ENCODE results near the gene CELA2B. TPM values are rescaled to one million over a fixed set of nuclear protein-coding genes. Genes with fewer than 3 reads are reported as not detected.

CELA2B gene
- total and polyA plus RNA-seq, 2 of the 8 experiments (the other 6 are each of a cell fraction or from before 2014, with no cell fraction given): not detected

GRCh38 chr1:15506831-15507230 is 30.9 kb downstream of the CELA2B start:
- Histone ChIP-seq H2BK120ac (replicated peaks; ENCODE audit: low read depth, low read length) (peak overlapping the region; percentile 6), H3K79me2 (ENCODE audit: control insufficient read depth in 1 of 2, insufficient read depth in 2 of 2, low read length in 2 of 2) (peaks cover 0 to 4% of the 10 kb centered on the region in 2 experiments; a peak in 1 of 4 replicates), H2BK12ac (ENCODE audit: low read depth, low read length) (peak overlapping the region; percentile 68; the same call in 1 of the 2 replicates), H3K4ac (replicated peaks; ENCODE audit: insufficient read length, low read depth, low read length) (peak overlapping the region; percentile 76), H3K23ac (ENCODE audit: insufficient read length) (no peak overlapping the region), H2AFZ (ENCODE audit: low read length) (no peak overlapping the region), H3K56ac (replicated peaks; ENCODE audit: insufficient read length, low read depth, low read length) (no peak overlapping the region), H3K4me3 (ENCODE audit: extremely low read depth in 1 of 4, insufficient read depth in 2 of 4, low read depth in 3 of 4, low read length in 4 of 4) (no peak overlapping the region), H2BK5ac (ENCODE audit: low read depth, low read length) (peak overlapping the region; percentile 75; the same call in 1 of the 2 replicates), H3K36me3 (ENCODE audit: control insufficient read depth in 2 of 4, insufficient read depth in 4 of 4, low read length in 3 of 4) (peaks cover 0 to 4% (median 2%) of the 10 kb centered on the region in 4 experiments; a peak in 3 of 8 replicates), H2AK5ac (ENCODE audit: low read depth, low read length) (peak overlapping the region; percentile 28; the same call in 1 of the 2 replicates), H3K9me3 (ENCODE audit: insufficient read depth in 2 of 2, low read depth in 1 of 2, low read length in 1 of 2) (no peaks in the 10 kb centered on the region), H2BK15ac (ENCODE audit: low read length) (0 out of 2 replicates have a peak overlapping the region, but pooled peaks have one; percentile 29), H3K14ac (ENCODE audit: insufficient read length) (no peak overlapping the region), H4K5ac (ENCODE audit: insufficient read length, low read depth, low read length) (no peak overlapping the region), H3K9ac (replicated peaks in 1 of 4; ENCODE audit: extremely low read depth in 1 of 4, low read depth in 3 of 4, low read length in 3 of 4) (no peak overlapping the region), H3K27me3 (replicated peaks in 1 of 4; ENCODE audit: control insufficient read depth in 3 of 4, extremely low read depth in 1 of 4, insufficient read depth in 3 of 4, low read length in 3 of 4) (no peaks in the 10 kb centered on the region), H3K23me2 (ENCODE audit: low read depth, low read length) (no peaks in the 10 kb centered on the region), H2BK20ac (ENCODE audit: low read length) (0 out of 2 replicates have a peak overlapping the region, but pooled peaks have one; percentile 72), H3K18ac (ENCODE audit: extremely low read depth, low read length) (peak overlapping the region; percentile 48; the same call in 1 of the 2 replicates), H3K79me1 (ENCODE audit: low read depth, low read length) (no peaks in the 10 kb centered on the region; the same call in 1 of the 2 replicates), H3K27ac (ENCODE audit: low read depth, low read length) (no peak overlapping the region), H4K20me1 (replicated peaks in 1 of 2; ENCODE audit: control insufficient read depth in 1 of 2, insufficient read depth in 2 of 2, low read length in 2 of 2) (no peaks in the 10 kb centered on the region), H3K4me1 (replicated peaks in 1 of 4; ENCODE audit: control insufficient read depth in 3 of 4, insufficient read depth in 4 of 4, low read length in 3 of 4) (peaks cover 13 to 31% (median 23%) of the 10 kb centered on the region in 4 experiments), H4K8ac (ENCODE audit: extremely low read depth, insufficient read depth, low read length) (no peak overlapping the region), H3K4me2 (ENCODE audit: insufficient read depth in 1 of 2, low read depth in 2 of 2, low read length in 2 of 2) (0 out of 4 replicates have a peak overlapping the region, but pooled peaks of 1 of the 2 experiments have one; percentile 41), H4K91ac (replicated peaks; ENCODE audit: insufficient read length, low read length) (no peak overlapping the region)
- ChIA-PET CTCF (ENCODE audit: partially characterized antibody) (no interaction called here), POLR2A (ENCODE audit: partially characterized antibody) (no interaction called here)
- DNase-seq (ENCODE audit: low read depth in 1 of 2, low spot score in 2 of 2): no peak
- 89% methylated on average over 16 of the region's 17 CpGs; no CpG with 5 or more reads in 1 of the 2 experiments for WGBS, 2 experiments (ENCODE audit: extremely low coverage in 1 of 2, insufficient coverage in 1 of 2, insufficient read length in 1 of 2, insufficient replicate concordance in 2 of 2, low coverage in 1 of 2, low lambda C conversion rate in 2 of 2, missing lambda C conversion rate in 1 of 2)
- FAIRE-seq: no peak
- TF ChIP-seq CBX5 (IDR thresholded peaks at IDR 0.05; ENCODE audit: low read depth, low read length): no peak
- no peak for TF ChIP-seq RFX5 (IDR thresholded peaks at IDR 0.05; ENCODE audit: borderline replicate concordance, low read depth, low read length)
- no peak for TF ChIP-seq CTBP2 (IDR thresholded peaks at IDR 0.05; ENCODE audit: borderline replicate concordance, insufficient read depth, insufficient read length, low read length)
- TF ChIP-seq TCF12 (IDR thresholded peaks at IDR 0.05; ENCODE audit: low read depth, low read length): no peak
- TF ChIP-seq ATF3 (IDR thresholded peaks at IDR 0.05; ENCODE audit: insufficient read depth, low read depth, low read length): no peak

All from H1 (cell line).